Kidney capillary endothelial cell (primary cell): ENCODE results near the gene LMCD1.

Experiments
- DNase-seq: peaks from one replicate; pipeline ENCODE4 v3.0.0-alpha.2; 2018; ENCODE audit warnings: low spot score

LMCD1 gene

GRCh38 chr3:8621141-8621540, 119.5 kb downstream of the LMCD1 start:
- no peak for DNase-seq

GRCh38 chr3:8621872-8622271, 120.2 kb downstream of the LMCD1 start:
- DNase-seq, result no peak

DNA sequence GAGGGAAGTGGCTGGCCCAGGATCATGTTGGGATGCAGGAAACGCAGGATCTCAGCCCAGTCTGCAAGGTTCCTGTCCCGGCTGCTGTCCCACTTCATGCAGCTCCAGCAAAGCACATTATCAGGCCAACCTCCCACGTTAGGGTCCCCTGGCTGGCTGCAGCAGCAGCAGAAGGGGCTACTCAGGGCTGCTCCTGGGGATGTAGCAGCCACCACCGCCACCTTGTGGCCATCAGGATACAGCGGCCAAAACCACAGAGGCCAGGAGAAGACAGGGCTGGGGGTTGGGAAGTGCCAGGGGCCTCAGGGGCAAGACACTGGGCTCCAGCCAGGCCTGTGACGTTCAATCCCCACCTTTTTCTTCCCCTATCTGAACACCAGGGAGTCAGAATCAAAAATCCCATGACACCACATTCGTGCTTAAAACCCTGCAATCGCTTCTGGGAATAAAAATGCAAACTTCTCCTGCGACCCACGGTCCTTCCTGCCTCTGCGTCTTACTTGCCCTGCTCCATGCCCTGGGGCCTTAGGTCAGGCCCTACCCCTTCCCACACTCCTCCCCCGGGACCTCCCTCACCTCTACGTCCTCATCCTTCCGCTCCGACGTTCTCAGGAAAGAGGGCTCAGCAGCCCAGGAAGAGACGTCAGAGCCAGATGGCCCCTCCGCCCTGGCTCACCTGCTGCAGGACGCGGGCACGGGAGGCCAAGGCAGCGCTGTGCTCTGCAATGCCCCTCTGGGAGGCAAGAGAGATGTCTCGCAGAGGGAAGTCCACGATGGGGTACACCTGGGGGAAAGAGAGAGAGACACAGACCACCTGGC, 121.5 kb downstream of the LMCD1 start:
- peak; percentile 57 for DNase-seq

DNA sequence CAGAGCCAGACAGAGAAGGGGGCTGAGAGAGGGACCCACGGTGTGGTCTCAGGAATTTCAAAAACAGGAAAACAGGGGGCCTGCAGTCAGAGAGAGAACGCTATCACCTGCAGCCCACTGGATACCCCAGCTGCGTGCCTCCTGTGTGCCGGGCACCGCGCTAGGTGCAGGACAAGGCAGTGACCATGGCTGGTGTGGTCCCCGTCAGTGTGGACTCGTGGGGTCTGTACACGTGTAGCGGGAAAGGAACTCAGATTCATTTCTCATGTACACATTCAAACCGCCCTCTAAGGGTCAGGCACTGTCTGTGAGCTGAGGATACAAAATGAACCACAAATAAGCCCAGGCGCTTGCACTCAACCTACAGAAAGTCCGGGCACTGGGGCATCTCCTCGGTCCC, 122.1 kb downstream of the LMCD1 start:
- DNase-seq, result no peak
